WI38 (cell line): ENCODE results near the gene KISS1.

Experiments
- H3K4me3 ChIP-seq: 2 replicates; pipeline ENCODE4 v1.5.1; 2011; ENCODE audit warnings: low read depth, mild to moderate bottlenecking, control low read depth, low read length
- TF ChIP-seq, protein P1 (sequence below): IDR thresholded peaks from 2 replicates; pipeline ENCODE4 v1.5.1; 2012; ENCODE audit warnings: low read depth, mild to moderate bottlenecking, control low read depth, low read length

Gene KISS1

DNA sequence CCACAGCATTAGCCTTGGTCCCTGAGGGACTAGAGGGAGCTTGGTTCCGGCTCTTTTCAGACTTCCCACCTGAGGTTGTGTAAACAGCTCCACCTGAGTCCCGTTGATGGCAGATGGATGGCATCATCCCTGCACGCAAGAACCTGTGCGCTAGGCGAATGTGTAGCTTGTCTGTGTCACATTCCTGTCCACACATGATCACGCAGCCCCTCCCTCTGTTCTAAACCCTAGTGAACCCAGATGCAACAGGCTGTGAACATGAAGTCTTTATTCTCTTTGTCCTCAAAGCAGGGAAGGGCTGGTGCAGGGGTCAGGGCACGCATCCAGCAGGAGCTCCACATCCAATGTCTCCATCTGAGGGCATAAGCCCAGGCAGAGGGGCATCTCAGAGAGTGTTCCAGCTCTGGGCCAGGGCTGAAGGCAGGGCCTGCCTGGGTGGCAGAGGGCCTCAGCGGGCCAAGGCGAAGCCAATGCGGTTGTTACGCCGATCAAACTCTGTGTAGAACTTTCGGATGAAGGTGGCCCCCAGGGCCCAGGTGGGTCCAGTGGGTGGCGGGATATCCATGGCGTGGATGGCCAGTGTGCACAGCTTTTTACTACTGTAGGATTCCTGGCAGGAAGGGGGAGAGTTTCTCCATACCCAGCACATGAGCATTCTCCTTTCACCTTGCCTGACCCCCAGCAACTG lies 41.6 kb downstream of the KISS1 start:
- TF ChIP-seq, protein P1, sequence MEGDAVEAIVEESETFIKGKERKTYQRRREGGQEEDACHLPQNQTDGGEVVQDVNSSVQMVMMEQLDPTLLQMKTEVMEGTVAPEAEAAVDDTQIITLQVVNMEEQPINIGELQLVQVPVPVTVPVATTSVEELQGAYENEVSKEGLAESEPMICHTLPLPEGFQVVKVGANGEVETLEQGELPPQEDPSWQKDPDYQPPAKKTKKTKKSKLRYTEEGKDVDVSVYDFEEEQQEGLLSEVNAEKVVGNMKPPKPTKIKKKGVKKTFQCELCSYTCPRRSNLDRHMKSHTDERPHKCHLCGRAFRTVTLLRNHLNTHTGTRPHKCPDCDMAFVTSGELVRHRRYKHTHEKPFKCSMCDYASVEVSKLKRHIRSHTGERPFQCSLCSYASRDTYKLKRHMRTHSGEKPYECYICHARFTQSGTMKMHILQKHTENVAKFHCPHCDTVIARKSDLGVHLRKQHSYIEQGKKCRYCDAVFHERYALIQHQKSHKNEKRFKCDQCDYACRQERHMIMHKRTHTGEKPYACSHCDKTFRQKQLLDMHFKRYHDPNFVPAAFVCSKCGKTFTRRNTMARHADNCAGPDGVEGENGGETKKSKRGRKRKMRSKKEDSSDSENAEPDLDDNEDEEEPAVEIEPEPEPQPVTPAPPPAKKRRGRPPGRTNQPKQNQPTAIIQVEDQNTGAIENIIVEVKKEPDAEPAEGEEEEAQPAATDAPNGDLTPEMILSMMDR = no peak
- H3K4me3 ChIP-seq = no peak overlapping the region

DNA sequence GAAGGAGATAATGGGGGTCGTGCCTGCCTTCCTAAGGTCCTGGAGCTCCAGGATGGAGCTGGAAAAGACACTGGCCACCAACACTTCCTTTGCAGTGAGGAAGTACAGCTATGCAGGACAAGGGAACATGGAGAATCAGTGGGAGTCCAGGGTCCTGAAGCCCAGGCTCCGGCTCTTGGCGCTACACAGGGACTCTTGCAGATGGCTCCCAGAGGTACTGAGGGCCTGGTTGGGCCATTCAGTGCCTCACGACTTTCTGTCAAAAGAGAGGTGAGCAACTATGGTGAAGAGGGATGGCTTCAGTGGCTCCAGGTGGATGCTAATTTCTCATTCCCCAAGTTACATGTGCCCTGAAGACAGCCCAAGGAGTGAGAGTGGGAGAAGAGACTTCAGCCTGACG lies 42.6 kb downstream of the KISS1 start:
- H3K4me3 ChIP-seq = no peak overlapping the region
- TF ChIP-seq, protein P1 = no peak

DNA sequence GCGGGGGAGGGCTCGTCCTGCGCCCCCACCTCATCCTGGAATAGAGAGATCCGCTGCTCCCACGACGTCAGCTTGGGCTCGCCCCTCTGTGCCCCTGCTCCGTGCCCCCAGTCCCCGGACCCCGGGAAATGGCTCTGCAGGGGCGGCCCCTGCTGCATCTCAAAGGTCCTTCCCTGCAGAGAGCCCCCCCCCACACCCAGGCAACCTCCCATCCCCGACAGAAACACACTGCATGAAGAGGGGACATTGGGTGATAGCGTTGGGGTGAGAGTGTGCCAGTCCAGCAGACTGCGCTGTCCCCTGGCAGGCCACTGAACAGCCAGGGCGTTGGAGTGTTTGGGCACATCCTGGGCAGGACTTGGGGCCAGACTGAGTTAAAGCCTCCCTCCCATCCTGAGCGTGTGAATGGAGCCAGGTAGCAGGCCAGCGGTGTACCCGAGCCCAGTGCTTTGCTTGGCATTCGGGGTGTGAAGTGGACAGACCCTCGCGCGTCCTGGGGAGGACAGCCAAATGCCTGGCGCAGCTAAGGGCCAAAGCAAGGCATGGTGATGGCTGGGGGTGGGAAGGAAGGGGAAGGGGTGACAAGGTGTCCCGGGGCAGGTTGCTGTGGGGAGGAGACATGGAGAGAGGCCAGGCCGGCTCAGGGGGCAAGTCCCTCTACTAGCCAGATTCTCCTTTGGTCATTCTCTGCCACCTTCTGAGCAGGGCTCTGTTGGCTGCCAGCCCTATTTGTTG lies 43.8 kb downstream of the KISS1 start:
- TF ChIP-seq, protein P1 = no peak
- peak overlapping the region; percentile 73 for H3K4me3 ChIP-seq

DNA sequence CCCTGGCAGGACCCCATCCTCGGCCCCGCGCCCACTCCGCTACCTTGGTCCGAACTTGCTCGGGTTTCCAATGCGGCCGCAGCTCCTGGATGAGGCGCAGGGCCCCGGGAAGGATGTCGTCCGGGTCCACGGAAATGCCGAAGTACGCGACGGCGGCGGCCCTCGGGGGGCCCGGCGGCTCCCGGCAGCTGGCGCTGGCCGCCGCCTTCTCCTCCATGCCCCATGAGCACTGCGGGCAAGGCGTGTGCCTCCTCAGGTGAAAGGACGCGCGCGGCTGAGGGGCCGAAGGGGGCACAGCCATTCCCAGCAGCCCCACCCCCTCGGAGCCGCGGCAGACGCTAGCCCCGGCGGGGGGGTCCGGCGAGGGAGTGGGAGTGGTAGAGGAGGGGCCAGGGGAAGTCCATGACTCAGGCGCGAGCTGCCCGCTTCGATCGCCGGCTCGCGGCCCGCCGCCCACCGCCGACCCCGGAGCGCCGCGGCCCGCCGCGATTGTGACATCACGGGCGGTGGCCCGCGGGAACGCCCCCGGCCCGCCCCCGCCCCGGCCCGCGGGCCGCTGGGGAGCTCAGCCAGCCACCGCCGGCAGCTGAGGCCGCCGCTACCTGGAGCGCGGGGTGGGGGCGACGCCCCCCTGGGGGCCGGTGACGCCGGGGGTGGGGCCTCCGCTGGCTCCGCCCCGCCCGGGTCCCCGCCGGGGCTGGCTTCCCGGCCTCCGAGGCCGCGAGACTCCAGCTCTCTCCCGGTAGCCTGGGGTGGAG lies 44.6 kb downstream of the KISS1 start, which contains the start of gene ETNK2:
Gene ETNK2 (minus strand): TSS at position 493 of the 758 bp plus-strand sequence. CDS start 192 bp downstream, at position 301.
- TF ChIP-seq, protein P1 = no peak
- peak within 1 kb of the TSS; percentile 73 for H3K4me3 ChIP-seq

DNA sequence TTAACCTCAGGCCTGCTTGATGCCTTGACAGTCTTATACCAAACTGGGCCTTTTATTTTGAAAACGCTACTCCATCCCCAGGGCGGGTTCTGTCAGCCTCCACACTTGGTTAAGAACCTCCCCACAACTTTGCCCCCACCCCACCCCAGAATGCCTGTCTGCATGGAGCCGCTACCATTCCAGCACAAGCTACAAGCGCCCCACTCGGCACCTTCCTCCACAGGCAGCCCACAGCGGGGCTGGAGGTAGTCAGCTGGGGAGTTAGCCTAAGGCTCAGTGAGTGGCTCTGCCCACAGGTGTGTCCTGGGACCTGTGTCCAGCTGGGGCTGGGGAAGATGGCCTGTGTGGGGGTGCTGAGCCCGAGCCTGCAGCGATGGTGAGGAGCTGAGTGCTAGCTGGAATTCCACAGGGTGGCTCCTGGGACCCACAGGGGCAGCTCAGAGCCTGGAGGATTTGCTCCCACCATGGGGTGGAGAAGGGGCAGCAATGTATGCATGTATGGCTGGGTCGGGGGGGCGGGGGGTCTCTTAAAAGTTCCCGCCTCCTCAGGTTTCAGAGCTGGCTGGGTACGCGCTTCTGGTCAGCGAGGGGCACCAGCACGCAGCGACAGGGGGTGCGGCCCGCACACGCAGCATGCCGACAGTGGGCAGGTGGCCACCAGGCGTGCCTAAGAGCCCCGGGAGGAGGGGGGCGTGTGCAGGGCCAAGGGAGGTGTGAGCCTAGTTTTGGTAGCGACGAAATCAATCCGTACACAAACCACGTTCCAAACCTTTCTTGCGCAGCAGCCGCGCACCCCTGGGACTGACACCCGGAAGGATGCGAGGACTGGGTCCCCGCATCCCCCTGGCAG lies 45.4 kb downstream of the KISS1 start:
- TF ChIP-seq, protein P1 = no peak
- peak overlapping the region; percentile 73 for H3K4me3 ChIP-seq

DNA sequence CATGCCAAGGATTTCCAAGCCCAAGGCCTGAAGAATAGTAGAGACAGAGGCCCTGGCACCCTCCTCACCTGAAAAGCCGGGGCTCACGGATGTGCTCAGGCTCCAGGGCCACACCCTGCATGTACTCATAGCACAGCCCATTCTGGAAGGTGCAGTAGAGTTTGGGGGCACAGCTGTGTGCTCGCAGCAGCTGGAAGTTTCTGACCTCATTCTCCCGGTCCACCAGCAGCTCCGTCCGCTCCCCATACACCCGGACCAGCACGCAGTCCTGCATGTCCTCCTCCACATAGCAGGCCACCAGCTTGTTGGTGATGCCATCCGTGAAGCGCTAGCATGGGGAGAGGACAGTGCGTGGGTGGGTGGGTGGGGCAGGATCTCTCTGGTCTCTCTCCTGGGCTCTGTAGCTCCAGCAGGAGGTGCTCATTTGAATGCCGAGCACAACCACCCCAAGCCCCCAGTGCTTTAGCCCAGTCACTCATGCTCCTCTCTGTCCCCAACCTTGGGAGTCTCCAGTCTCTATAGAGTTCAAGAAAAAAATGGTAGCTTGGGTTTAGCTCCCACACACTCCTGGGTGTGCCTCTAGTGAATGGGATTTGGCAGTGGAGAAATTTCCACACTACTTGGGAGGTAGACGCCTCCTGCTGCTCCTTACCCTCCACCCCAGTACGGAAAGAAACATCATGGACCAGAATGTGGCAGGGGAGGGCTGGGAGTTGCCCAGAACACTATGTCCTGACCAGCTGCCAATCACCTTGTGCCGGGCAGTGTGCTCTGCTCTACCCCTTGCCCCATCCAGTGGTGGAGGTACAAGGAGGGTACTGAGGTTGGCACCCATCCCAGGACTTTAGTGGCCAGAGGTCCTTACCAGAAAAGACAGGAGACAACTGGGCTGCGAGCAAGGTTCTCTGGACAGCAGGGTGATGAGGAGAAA lies 46.4 kb downstream of the KISS1 start:
- TF ChIP-seq, protein P1 = no peak
- no peak overlapping the region for H3K4me3 ChIP-seq
